ENCODE data around the gene SGMS2.
A peak's percentile ranks its signal among the peaks of the same experiment; 100 is the strongest.

Gene SGMS2

DNA sequence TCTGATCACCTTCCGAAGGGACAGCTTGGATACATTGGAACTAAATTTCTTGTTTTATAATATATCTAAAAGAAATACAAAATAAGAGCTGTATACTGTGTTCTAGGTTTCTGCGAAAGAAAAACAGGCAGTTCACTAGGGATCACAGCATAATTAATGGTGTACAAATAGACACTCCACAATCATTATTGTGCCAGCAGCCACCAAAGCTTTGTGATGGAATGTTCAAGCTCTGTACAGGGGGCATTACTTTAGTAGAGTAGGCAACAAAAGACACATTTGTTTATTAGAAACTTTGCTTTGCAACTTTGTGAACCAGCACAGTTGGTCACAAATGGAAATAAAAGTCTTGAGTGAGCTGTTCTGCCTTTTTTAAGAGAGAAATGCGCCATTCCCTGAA lies 49.3 kb downstream of the SGMS2 start:
- Histone ChIP-seq H3K4me1 (ENCODE audit: control insufficient read depth in 1 of 2, insufficient read depth in 2 of 2, low read length in 2 of 2) (peaks cover 0 to 13% of the 10 kb centered on the region in 2 donors), H3K27me3 (ENCODE audit: low read depth, low read length) (no peaks in the 10 kb centered on the region), H3K4me3 (ENCODE audit: low read depth in 1 of 2, low read length in 2 of 2) (no peak overlapping the region), H3K36me3 (ENCODE audit: control insufficient read depth in 1 of 2, insufficient read depth in 2 of 2, low read length in 2 of 2) (no peaks in the 10 kb centered on the region), H3K9me3 (ENCODE audit: control insufficient read depth in 1 of 2, low read length in 2 of 2) (no peaks in the 10 kb centered on the region), H3K27ac (ENCODE audit: low read length) (no peak overlapping the region)

DNA sequence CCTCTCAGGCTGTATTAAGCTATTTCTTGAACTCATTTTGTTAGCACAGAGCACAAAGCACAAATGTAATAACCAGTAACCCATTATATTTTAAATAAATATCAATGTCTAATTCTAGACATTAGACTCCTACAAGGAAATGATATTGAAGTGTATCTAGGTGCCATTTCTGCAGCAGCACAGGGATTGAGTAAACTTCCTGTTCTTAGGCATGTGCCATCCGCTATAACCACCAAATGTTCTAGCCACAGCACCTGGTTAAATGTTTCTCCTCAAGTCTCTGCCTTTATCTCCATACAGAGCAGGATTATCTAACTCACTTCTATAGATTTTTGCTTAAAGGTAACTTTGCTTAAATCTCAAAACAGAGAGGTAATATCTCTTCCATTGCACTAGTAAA lies 51.4 kb downstream of the SGMS2 start:
- Histone ChIP-seq H3K9me3 (ENCODE audit: control insufficient read depth in 1 of 2, low read length in 2 of 2) (no peaks in the 10 kb centered on the region), H3K4me3 (ENCODE audit: low read depth in 1 of 2, low read length in 2 of 2) (no peak overlapping the region), H3K36me3 (ENCODE audit: control insufficient read depth in 1 of 2, insufficient read depth in 2 of 2, low read length in 2 of 2) (no peaks in the 10 kb centered on the region), H3K27me3 (ENCODE audit: low read depth, low read length) (no peaks in the 10 kb centered on the region), H3K27ac (ENCODE audit: low read length) (no peak overlapping the region), H3K4me1 (ENCODE audit: control insufficient read depth in 1 of 2, insufficient read depth in 2 of 2, low read length in 2 of 2) (peaks cover 0 to 10% of the 10 kb centered on the region in 2 donors)

DNA sequence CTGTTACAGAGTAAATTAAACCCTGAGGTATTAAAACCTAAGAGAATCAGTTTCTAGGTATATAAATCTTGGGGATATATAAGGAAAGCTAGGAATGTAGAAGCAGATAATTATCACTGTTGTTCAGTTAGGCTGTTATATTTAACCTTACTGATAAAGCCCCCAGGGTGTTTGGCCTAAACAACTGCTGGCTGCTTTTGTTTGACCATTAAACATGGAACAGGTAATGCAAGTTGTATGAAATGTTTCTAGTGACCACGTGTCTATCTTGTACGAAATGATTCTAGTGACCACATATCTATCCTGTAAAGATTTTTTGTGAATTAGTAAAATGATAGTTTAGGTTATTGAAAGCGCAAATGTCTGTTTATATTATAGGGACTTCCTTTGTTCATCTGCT lies 52.6 kb downstream of the SGMS2 start:
- no peak overlapping the region for H3K27ac ChIP-seq (ENCODE audit: low read length)
- no peaks in the 10 kb centered on the region for H3K27me3 ChIP-seq (ENCODE audit: low read depth, low read length)
- H3K9me3 ChIP-seq (ENCODE audit: control insufficient read depth in 1 of 2, low read length in 2 of 2) = no peaks in the 10 kb centered on the region
- H3K4me1 ChIP-seq (ENCODE audit: control insufficient read depth in 1 of 2, insufficient read depth in 2 of 2, low read length in 2 of 2) = peaks cover 0 to 6% of the 10 kb centered on the region in 2 donors
- H3K4me3 ChIP-seq (ENCODE audit: low read depth in 1 of 2, low read length in 2 of 2) = no peak overlapping the region
- H3K36me3 ChIP-seq (ENCODE audit: control insufficient read depth in 1 of 2, insufficient read depth in 2 of 2, low read length in 2 of 2) = no peaks in the 10 kb centered on the region

DNA sequence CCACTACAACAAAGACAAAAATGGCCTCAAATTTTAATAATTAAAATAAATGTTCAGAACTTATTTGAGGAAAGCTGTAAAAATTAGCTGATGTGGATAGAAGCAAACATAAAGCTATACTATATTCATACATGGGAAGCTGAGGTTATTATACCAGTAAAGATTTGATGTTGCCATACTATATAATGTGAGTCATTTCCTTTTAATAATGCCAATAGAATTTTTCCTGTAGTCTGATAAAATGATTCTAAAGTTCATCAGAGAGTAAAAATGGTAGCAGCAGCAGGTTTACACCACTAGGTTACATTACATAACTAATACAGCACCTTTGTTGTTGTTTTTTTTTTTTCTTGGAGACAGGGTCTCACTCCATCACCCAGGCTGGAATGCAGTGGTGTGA lies 61.1 kb downstream of the SGMS2 start:
- Histone ChIP-seq H3K36me3 (ENCODE audit: control insufficient read depth in 1 of 2, insufficient read depth in 2 of 2, low read length in 2 of 2) (no peaks in the 10 kb centered on the region), H3K4me3 (ENCODE audit: low read depth in 1 of 2, low read length in 2 of 2) (no peak overlapping the region), H3K27ac (ENCODE audit: low read length) (no peak overlapping the region), H3K27me3 (ENCODE audit: low read depth, low read length) (no peaks in the 10 kb centered on the region), H3K9me3 (ENCODE audit: control insufficient read depth in 1 of 2, low read length in 2 of 2) (no peaks in the 10 kb centered on the region), H3K4me1 (ENCODE audit: control insufficient read depth in 1 of 2, insufficient read depth in 2 of 2, low read length in 2 of 2) (peaks cover 0 to 6% of the 10 kb centered on the region in 2 donors)

DNA sequence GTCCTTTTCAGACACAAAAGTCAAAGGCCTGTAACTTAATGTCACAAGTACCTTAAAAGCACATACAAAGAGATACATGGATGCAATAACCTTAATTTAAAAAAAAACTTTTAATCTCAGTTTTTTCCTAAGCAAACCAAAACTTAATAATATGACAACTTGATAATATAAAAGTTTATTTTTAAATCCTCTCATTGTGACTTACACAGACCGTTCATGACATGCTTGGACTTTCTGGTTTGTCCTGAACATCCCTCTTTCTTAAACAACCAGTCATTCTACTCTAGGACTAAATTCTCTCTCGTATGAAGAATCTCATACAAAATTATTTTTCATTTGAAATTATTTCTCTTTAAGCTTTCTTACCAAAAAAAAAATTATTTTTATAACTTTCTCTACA lies 63.5 kb downstream of the SGMS2 start:
- H3K4me1 ChIP-seq (ENCODE audit: control insufficient read depth in 1 of 2, insufficient read depth in 2 of 2, low read length in 2 of 2) = peaks cover 0 to 6% of the 10 kb centered on the region in 2 donors
- H3K27ac ChIP-seq (ENCODE audit: low read length) = no peak overlapping the region

DNA sequence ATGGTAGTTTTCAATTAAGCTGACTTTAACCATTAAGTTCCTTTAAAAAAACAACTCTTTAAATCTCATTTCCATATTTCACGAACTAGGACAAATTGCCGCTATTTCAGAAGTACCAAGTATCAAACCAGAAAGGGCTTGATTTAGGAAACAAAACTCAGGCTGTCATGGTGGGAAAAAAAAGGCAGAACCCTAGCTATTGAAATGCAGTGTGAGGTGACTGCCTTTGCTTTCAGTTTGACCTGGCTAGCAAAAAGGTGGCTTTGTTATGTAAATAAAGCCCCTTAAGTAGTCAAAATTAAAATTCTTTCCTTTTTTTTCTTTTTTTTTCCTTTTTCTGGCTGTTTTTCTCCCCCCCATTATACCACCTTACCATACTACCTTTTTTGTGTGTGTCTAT lies 66.0 kb downstream of the SGMS2 start:
- Histone ChIP-seq H3K4me1 (ENCODE audit: control insufficient read depth in 1 of 2, insufficient read depth in 2 of 2, low read length in 2 of 2) (peaks cover 5 to 6% of the 10 kb centered on the region in 2 donors), H3K9me3 (ENCODE audit: control insufficient read depth in 1 of 2, low read length in 2 of 2) (no peaks in the 10 kb centered on the region), H3K27ac (ENCODE audit: low read length) (no peak overlapping the region), H3K36me3 (ENCODE audit: control insufficient read depth in 1 of 2, insufficient read depth in 2 of 2, low read length in 2 of 2) (no peaks in the 10 kb centered on the region), H3K4me3 (ENCODE audit: low read depth in 1 of 2, low read length in 2 of 2) (no peak overlapping the region), H3K27me3 (ENCODE audit: low read depth, low read length) (no peaks in the 10 kb centered on the region)

More for the DNA sequence above, 63.5 kb downstream of the SGMS2 start:
- no peak overlapping the region for H3K4me3 ChIP-seq (ENCODE audit: low read depth in 1 of 2, low read length in 2 of 2)
- no peaks in the 10 kb centered on the region for H3K9me3 ChIP-seq (ENCODE audit: control insufficient read depth in 1 of 2, low read length in 2 of 2)
- no peaks in the 10 kb centered on the region for H3K27me3 ChIP-seq (ENCODE audit: low read depth, low read length)
- H3K36me3 ChIP-seq (ENCODE audit: control insufficient read depth in 1 of 2, insufficient read depth in 2 of 2, low read length in 2 of 2) = no peaks in the 10 kb centered on the region

DNA sequence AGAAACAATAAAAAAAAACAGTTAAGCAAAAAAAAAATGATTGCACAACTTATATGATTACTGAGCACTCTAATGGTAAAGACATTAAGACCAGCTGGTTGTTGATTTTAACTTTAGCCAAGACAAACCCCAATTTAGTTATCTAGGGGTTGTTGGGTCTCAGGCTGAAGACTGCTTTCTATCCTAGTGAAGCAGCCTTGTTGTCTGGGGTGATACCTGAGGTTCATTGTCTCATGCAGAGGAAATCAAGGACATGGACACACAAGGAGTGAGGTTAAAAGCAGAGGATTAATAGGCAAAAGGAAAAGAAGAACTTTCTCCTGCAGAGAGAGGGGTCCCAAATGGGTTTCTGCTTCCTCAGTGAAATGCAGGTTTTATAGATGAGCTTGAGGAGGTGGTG lies 66.6 kb downstream of the SGMS2 start:
- no peak overlapping the region for H3K4me3 ChIP-seq (ENCODE audit: low read depth in 1 of 2, low read length in 2 of 2)
- no peaks in the 10 kb centered on the region for H3K9me3 ChIP-seq (ENCODE audit: control insufficient read depth in 1 of 2, low read length in 2 of 2)
- H3K36me3 ChIP-seq (ENCODE audit: control insufficient read depth in 1 of 2, insufficient read depth in 2 of 2, low read length in 2 of 2) = no peaks in the 10 kb centered on the region
- no peaks in the 10 kb centered on the region for H3K27me3 ChIP-seq (ENCODE audit: low read depth, low read length)
- H3K27ac ChIP-seq (ENCODE audit: low read length) = no peak overlapping the region
- H3K4me1 ChIP-seq (ENCODE audit: control insufficient read depth in 1 of 2, insufficient read depth in 2 of 2, low read length in 2 of 2) = peaks cover 5 to 6% of the 10 kb centered on the region in 2 donors

DNA sequence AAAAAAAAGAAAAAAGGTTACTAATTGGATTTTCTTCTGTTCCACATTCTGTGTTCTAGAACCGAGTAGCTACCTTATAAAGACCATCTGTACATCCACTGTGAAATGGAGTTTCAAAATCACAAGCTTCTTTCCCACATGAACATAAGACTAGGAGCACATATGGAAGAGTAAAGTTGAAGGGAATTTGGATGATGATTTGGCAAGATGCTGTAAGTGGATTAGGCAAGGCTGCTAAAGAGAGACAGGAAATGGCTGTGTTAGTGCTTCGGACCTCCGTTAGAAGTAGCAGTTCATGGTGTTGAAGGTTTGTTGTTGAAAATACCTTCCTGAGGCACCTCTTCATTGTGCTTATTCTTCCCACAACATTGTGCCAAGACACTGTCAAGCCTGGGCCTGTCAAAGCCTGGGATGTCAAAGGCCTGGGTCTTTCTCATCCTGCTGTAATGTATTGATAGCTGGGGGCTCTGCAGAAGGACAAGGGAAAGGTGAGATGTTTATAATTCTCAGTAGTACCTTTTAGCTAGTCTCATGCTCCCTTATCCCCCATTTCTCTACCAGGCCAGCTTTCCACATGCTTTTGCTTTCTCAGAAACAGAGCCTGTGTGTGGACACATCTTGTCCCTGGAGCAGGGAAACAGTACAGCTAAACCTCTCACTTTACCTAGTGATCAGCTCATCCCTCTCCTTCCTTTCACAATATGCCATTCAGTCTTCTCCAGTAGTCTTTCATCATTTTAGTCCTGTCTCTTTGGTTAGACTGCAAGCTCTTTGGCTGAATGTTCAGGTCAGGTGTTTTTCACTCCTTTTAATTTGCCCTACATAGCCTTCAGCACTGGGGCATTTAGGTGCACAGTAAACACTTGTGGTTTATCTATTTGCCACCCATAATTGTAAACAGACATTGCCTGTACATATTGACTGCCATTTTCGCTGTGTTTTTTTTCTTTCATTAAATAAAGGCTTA lies 68.7 kb downstream of the SGMS2 start:
- H3K4me3 ChIP-seq (ENCODE audit: low read depth in 1 of 2, low read length in 2 of 2) = no peak overlapping the region
- peaks cover 5 to 6% of the 10 kb centered on the region in 2 donors for H3K4me1 ChIP-seq (ENCODE audit: control insufficient read depth in 1 of 2, insufficient read depth in 2 of 2, low read length in 2 of 2)
- peak overlapping the region; percentile 26 for H3K27ac ChIP-seq (ENCODE audit: low read length)
- H3K9me3 ChIP-seq (ENCODE audit: control insufficient read depth in 1 of 2, low read length in 2 of 2) = no peaks in the 10 kb centered on the region
- no peaks in the 10 kb centered on the region for H3K36me3 ChIP-seq (ENCODE audit: control insufficient read depth in 1 of 2, insufficient read depth in 2 of 2, low read length in 2 of 2)
- no peaks in the 10 kb centered on the region for H3K27me3 ChIP-seq (ENCODE audit: low read depth, low read length)

DNA sequence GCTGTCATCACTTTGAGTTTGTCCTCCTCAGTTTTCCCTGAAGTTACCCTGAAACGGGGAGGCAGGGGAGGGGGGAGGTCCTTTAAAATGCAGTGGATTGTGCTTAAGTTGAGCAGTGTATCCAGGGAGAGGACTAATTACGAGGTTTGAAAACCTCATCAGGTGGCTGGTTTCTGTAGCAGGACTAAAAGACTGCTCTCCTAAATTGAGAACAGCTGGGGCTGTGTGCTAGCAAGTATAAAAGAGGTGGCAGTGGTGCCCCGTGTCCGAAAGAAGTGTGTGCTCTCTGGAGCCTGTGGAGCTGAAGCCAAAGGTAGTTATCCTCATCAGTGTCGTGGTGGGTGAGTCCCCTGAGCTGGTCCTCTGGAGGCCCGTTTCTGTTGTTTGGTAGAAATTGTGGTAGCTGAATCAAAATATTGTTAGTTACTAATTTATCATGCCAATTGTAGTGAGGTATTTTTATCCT lies 69.4 kb downstream of the SGMS2 start:
- H3K9me3 ChIP-seq (ENCODE audit: control insufficient read depth in 1 of 2, low read length in 2 of 2) = no peaks in the 10 kb centered on the region
- H3K4me3 ChIP-seq (ENCODE audit: low read depth in 1 of 2, low read length in 2 of 2) = no peak overlapping the region
- H3K27me3 ChIP-seq (ENCODE audit: low read depth, low read length) = no peaks in the 10 kb centered on the region
- no peaks in the 10 kb centered on the region for H3K36me3 ChIP-seq (ENCODE audit: control insufficient read depth in 1 of 2, insufficient read depth in 2 of 2, low read length in 2 of 2)
- H3K27ac ChIP-seq (ENCODE audit: low read length) = peak overlapping the region; percentile 26
- H3K4me1 ChIP-seq (ENCODE audit: control insufficient read depth in 1 of 2, insufficient read depth in 2 of 2, low read length in 2 of 2) = peaks cover 5 to 6% of the 10 kb centered on the region in 2 donors

DNA sequence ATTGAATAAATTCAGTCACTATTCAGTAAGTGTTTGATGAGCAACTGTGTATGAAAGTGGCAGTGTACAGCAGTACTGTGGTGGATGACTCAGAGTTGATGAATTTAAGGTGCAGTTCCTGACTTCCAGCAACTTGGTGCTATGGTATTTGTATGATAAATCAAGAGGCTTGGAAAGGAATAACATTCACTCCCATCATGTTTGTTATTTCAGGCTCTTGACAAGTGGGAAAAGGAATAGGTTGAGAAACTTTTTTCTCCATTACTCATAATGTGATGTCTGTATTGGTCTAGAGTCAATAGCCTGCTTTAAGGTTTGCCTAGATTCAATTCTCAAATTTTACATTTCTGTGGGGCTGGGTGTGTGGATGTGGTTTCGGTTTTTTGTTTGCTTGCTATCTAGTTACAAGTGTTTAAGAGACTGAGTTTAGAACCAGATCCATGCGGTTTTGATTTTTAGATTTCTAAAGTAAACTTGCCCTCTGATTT lies 71.5 kb downstream of the SGMS2 start:
- H3K4me3 ChIP-seq (ENCODE audit: low read depth in 1 of 2, low read length in 2 of 2) = no peak overlapping the region
- peaks cover 5 to 6% of the 10 kb centered on the region in 2 donors for H3K4me1 ChIP-seq (ENCODE audit: control insufficient read depth in 1 of 2, insufficient read depth in 2 of 2, low read length in 2 of 2)
- no peaks in the 10 kb centered on the region for H3K36me3 ChIP-seq (ENCODE audit: control insufficient read depth in 1 of 2, insufficient read depth in 2 of 2, low read length in 2 of 2)
- H3K9me3 ChIP-seq (ENCODE audit: control insufficient read depth in 1 of 2, low read length in 2 of 2) = no peaks in the 10 kb centered on the region
- no peaks in the 10 kb centered on the region for H3K27me3 ChIP-seq (ENCODE audit: low read depth, low read length)
- H3K27ac ChIP-seq (ENCODE audit: low read length) = peak overlapping the region; percentile 76

DNA sequence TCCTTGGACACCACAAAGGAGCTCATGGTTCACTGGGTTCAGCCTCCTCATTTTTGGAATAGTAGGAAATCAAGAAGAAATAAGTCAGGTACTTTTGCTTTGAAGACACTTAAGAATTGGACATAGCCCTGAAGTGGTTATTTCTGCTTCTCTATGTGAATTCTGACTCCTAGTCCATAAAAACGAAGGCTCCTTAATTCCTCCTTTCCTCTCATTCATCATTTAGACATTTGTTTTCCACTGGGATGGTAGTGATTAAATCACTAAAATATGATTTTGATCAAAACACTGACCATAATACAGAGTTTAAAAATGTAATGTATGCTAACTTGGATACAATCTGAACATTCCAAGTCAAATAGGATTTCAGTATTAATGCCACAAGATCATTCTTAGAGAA lies 71.9 kb downstream of the SGMS2 start:
- Histone ChIP-seq H3K9me3 (ENCODE audit: control insufficient read depth in 1 of 2, low read length in 2 of 2) (no peaks in the 10 kb centered on the region), H3K27me3 (ENCODE audit: low read depth, low read length) (no peaks in the 10 kb centered on the region), H3K27ac (ENCODE audit: low read length) (peak overlapping the region; percentile 76), H3K4me3 (ENCODE audit: low read depth in 1 of 2, low read length in 2 of 2) (no peak overlapping the region), H3K4me1 (ENCODE audit: control insufficient read depth in 1 of 2, insufficient read depth in 2 of 2, low read length in 2 of 2) (peaks cover 5 to 6% of the 10 kb centered on the region in 2 donors), H3K36me3 (ENCODE audit: control insufficient read depth in 1 of 2, insufficient read depth in 2 of 2, low read length in 2 of 2) (no peaks in the 10 kb centered on the region)
